Measurements from ENCODE around the gene GET4. TPM values are rescaled to one million over a fixed set of nuclear protein-coding genes. Genes with fewer than 3 reads are reported as not detected.

The GET4 gene
- total and polyA plus RNA-seq, 2 of the 13 experiments (the other 11 are each of a cell fraction or from before 2014, with no cell fraction given): 28.2 to 35.2 TPM

GRCh38 chr7:901388-902154 lies 25.2 kb downstream of the GET4 start (continued):
- TF ChIP-seq ZBTB44 (CRISPR knock-in tag; IDR thresholded peaks at IDR 0.05): no peak
- no peak for TF ChIP-seq ZNF235 (CRISPR knock-in tag; IDR thresholded peaks at IDR 0.05; ENCODE audit: borderline replicate concordance)
- no peak for TF ChIP-seq SNAPC2 (CRISPR knock-in tag; IDR thresholded peaks at IDR 0.05)
- TF ChIP-seq ZNF350 (CRISPR knock-in tag; IDR thresholded peaks at IDR 0.05; ENCODE audit: borderline replicate concordance, low read depth): 0 out of 2 replicates have a peak, but pooled peaks have one; percentile 36
- TF ChIP-seq THRA (CRISPR knock-in tag; IDR thresholded peaks at IDR 0.05; ENCODE audit: borderline replicate concordance): no peak
- peak in 1 of 2 experiments; percentile 38; a peak in 1 of 4 replicates for TF ChIP-seq KLF16 (CRISPR knock-in tag; IDR thresholded peaks at IDR 0.05)
- TF ChIP-seq ATAD3A (CRISPR knock-in tag; IDR thresholded peaks at IDR 0.05): no peak
- peak; percentile 37; the same call in 1 of the 2 replicates for TF ChIP-seq SP5 (CRISPR knock-in tag; IDR thresholded peaks at IDR 0.05; ENCODE audit: borderline replicate concordance, low read depth)
- no peak for TF ChIP-seq NFIC (IDR thresholded peaks at IDR 0.05; ENCODE audit: low read length)
- no peak for TF ChIP-seq ZNF441 (CRISPR knock-in tag; IDR thresholded peaks at IDR 0.05; ENCODE audit: borderline replicate concordance)
- 0 out of 2 replicates have a peak, but pooled peaks have one; percentile 24 for TF ChIP-seq PHF8 (CRISPR knock-in tag; IDR thresholded peaks at IDR 0.05)
- no peak for TF ChIP-seq DNMT3B (CRISPR knock-in tag; conservative IDR thresholded peaks at IDR 0.05)
- no peak for TF ChIP-seq TFDP1 (CRISPR knock-in tag; IDR thresholded peaks at IDR 0.05; ENCODE audit: borderline replicate concordance)
- TF ChIP-seq KDM5B (CRISPR knock-in tag; IDR thresholded peaks at IDR 0.05; ENCODE audit: borderline replicate concordance): no peak
- no peak for TF ChIP-seq MBNL3 (CRISPR knock-in tag; conservative IDR thresholded peaks at IDR 0.05)
- TF ChIP-seq E2F1 (CRISPR knock-in tag; IDR thresholded peaks at IDR 0.05): no peak
- TF ChIP-seq ZNF687 (CRISPR knock-in tag; IDR thresholded peaks at IDR 0.05): peak; percentile 58
- no peak for TF ChIP-seq HBP1 (CRISPR knock-in tag; IDR thresholded peaks at IDR 0.05; ENCODE audit: low read depth)

Data from HepG2 (cell line).